OCI-LY7 (cell line): Measurements from ENCODE around the gene VWA5B1. TPM values are rescaled to one million over a fixed set of nuclear protein-coding genes. Genes with fewer than 3 reads are reported as not detected.

Source experiments
- BruUV-seq: library from RNA; stranded (reverse); fragments of 400-500 nt; replicated peaks from 2 replicates; lab custom pipeline; 2021; lab: Mats Ljungman, UMichigan
- CTCF ChIA-PET: fragments of 300-600 bp; sonication (Branson Sonifier 250); formaldehyde crosslinking; loops from one replicate; lab custom pipeline; 2022; ENCODE audit warnings: antibody characterized with exemption; ENCODE audit not compliant: unreplicated experiment; lab: Charles Lee
- POLR2A ChIA-PET: fragments of 300-600 bp; sonication (Branson Sonifier 250); formaldehyde crosslinking; loops from one replicate; lab custom pipeline; 2022; ENCODE audit warnings: antibody characterized with exemption; lab: Charles Lee
- DNase-seq: peaks from one replicate; pipeline ENCODE4 v3.0.0-alpha.2; 2015; ENCODE audit warnings: low spot score
- H2AFZ ChIP-seq: fragments of 200-600 bp; sonication (generic), shearing (Covaris generic); 2 replicates; pipeline ENCODE4 v1.6.1; 2014; ENCODE audit warnings: mild to moderate bottlenecking, antibody characterized with exemption, low read length, moderate library complexity
- H3K27ac ChIP-seq: fragments of 200-600 bp; sonication (generic); 2 replicates; pipeline ENCODE4 v1.5.1; 2014; ENCODE audit warnings: mixed run types, low read depth, mild to moderate bottlenecking, moderate library complexity, low read length, inconsistent platforms; ENCODE audit not compliant: poor library complexity, severe bottlenecking
- H3K36me3 ChIP-seq: fragments of 200-600 bp; sonication (generic); 2 replicates; pipeline ENCODE4 v1.6.1; 2014; ENCODE audit warnings: mild to moderate bottlenecking, antibody characterized with exemption, low read length, moderate library complexity, mixed read lengths; ENCODE audit not compliant: insufficient read depth
- H3K4me1 ChIP-seq: fragments of 200-600 bp; sonication (generic); 2 replicates; pipeline ENCODE4 v1.5.1; 2014; ENCODE audit warnings: mild to moderate bottlenecking, low read length; ENCODE audit not compliant: insufficient read depth, poor library complexity, severe bottlenecking
- H3K4me2 ChIP-seq: fragments of 200-600 bp; sonication (generic); 2 replicates; pipeline ENCODE4 v1.6.1; 2014; ENCODE audit warnings: mild to moderate bottlenecking, low read length
- H3K4me3 ChIP-seq: fragments of 200-600 bp; sonication (generic); 2 replicates; pipeline ENCODE4 v1.5.1; 2014; ENCODE audit warnings: mild to moderate bottlenecking, low read depth, low read length; ENCODE audit not compliant: poor library complexity, severe bottlenecking
- H3K79me2 ChIP-seq: fragments of 200-600 bp; sonication (generic); 2 replicates; pipeline ENCODE4 v1.6.1; 2016; ENCODE audit warnings: low read depth, mild to moderate bottlenecking, low read length, moderate library complexity, mixed read lengths; ENCODE audit not compliant: insufficient read depth
- H3K9me2 ChIP-seq: fragments of 200-600 bp; sonication (generic); 2 replicates; pipeline ENCODE4 v1.6.1; 2016; ENCODE audit warnings: mild to moderate bottlenecking, low read length, mixed read lengths; ENCODE audit not compliant: insufficient read depth
- H3K9me3 ChIP-seq: fragments of 200-600 bp; sonication (generic); 2 replicates; pipeline ENCODE4 v1.6.1; 2014; ENCODE audit warnings: mild to moderate bottlenecking, mixed run types, low read length, mixed read lengths
- H4K20me1 ChIP-seq: fragments of 200-600 bp; sonication (generic); 2 replicates; pipeline ENCODE4 v1.6.1; 2014; ENCODE audit warnings: mild to moderate bottlenecking, antibody characterized with exemption, low read length, moderate library complexity, mixed read lengths; ENCODE audit not compliant: insufficient read depth
- EZH2phosphoT487 ChIP-seq: fragments of 200-600 bp; sonication (generic); IDR thresholded peaks from 2 replicates; pipeline ENCODE4 v1.6.1; 2018; ENCODE audit warnings: low read depth, borderline replicate concordance, mild to moderate bottlenecking, mixed run types, antibody characterized with exemption, low read length, moderate library complexity, mixed read lengths
- intact Hi-C: fragments of 100-400 bp; cut with micrococcal nuclease; formaldehyde crosslinking; loops from one replicate; pipeline ENCODE4 v1.10.0; 2022; ENCODE audit not compliant: unreplicated experiment
- total RNA-seq, 2 experiments: library from RNA; depleted of rRNA in 1 of 2; stranded (reverse); fragments of >200 nt in 1 of 2; shearing (Covaris generic) in 1 of 2; gene quantifications; 2 replicates each; pipeline ENCODE4 v1.2.3, GENCODE V29; 2014 to 2022
- TF ChIP-seq, protein P1 (sequence below): fragments of 200-600 bp; sonication (generic); conservative IDR thresholded peaks from 2 replicates; pipeline ENCODE4 v1.5.1; 2014; ENCODE audit warnings: mild to moderate bottlenecking, antibody characterized with exemption, low read length, moderate library complexity, mixed read lengths

The VWA5B1 gene
- total RNA-seq, 2 experiments from 2014 or later = 0.19 to 0.25 TPM

DNA sequence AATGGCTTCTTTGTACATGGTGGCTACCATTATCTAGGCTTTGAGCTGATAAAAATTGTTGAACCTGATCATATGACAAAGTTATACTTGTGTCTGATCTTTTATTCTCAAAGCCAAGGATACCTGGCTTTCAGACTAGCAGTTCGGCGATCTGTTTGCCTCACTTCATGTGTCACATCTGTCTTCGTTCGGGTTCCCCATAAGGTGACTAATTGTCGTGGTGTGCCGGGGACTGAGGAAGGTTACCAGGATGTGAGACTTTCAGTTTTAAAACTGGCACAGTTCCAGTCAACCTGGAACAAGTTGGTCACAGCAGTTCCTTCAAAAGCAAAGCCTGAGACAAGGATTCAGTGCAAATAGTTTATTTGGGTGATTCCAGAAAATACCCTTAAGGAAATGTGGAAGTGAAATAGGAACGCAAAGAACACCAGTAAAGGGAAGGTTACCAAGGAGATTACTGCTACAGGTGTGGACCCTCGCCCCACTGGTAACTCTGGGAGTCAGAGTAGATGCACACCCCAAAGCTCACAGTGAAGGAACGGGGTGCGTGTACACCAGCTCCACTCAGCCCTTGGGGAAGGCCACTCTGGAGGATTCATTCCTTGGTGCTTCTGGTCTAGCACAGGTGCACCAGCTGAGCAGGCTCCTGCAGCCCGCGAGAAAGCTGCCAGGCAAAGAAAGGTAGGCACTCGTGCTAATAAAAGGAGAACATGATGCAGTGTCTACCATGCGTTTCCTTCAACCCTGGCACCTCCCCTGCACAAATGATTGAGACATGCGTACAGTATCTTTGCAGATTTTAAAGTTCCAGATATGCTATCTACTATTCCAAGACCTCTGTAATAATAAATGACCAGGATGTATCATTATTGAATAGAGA, 69.0 kb downstream of the VWA5B1 start:
- CTCF ChIA-PET = no interaction called here
- H3K36me3 ChIP-seq = no peaks in the 10 kb centered on the region
- H3K9me3 ChIP-seq = no peaks in the 10 kb centered on the region
- H3K9me2 ChIP-seq = no peaks in the 10 kb centered on the region
- peak overlapping the region; percentile 55 for H2AFZ ChIP-seq
- H3K4me3 ChIP-seq = peak overlapping the region; percentile 49
- peak overlapping the region; percentile 83 for H3K27ac ChIP-seq
- H4K20me1 ChIP-seq = no peaks in the 10 kb centered on the region
- H3K4me2 ChIP-seq = peak overlapping the region; percentile 80
- peak; percentile 82 for DNase-seq
- BruUV-seq = no TSS peak
- TF ChIP-seq EZH2phosphoT487 = no peak
- TF ChIP-seq, protein P1, sequence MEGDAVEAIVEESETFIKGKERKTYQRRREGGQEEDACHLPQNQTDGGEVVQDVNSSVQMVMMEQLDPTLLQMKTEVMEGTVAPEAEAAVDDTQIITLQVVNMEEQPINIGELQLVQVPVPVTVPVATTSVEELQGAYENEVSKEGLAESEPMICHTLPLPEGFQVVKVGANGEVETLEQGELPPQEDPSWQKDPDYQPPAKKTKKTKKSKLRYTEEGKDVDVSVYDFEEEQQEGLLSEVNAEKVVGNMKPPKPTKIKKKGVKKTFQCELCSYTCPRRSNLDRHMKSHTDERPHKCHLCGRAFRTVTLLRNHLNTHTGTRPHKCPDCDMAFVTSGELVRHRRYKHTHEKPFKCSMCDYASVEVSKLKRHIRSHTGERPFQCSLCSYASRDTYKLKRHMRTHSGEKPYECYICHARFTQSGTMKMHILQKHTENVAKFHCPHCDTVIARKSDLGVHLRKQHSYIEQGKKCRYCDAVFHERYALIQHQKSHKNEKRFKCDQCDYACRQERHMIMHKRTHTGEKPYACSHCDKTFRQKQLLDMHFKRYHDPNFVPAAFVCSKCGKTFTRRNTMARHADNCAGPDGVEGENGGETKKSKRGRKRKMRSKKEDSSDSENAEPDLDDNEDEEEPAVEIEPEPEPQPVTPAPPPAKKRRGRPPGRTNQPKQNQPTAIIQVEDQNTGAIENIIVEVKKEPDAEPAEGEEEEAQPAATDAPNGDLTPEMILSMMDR = no peak
- POLR2A ChIA-PET = interaction anchor here (0.7 to 2.4 kb wide), 6 partner anchors 24 to 132 kb away, joined by 3 to 6 read pairs (median 3); no protein-coding TSS in a partner anchor
- intact Hi-C loops = loop anchor here (1.0 to 2.0 kb wide), 7 partner anchors 16 to 146 kb away; no protein-coding TSS in a partner anchor
- peaks cover 48% of the 10 kb centered on the region for H3K4me1 ChIP-seq
- H3K79me2 ChIP-seq = no peaks in the 10 kb centered on the region

DNA sequence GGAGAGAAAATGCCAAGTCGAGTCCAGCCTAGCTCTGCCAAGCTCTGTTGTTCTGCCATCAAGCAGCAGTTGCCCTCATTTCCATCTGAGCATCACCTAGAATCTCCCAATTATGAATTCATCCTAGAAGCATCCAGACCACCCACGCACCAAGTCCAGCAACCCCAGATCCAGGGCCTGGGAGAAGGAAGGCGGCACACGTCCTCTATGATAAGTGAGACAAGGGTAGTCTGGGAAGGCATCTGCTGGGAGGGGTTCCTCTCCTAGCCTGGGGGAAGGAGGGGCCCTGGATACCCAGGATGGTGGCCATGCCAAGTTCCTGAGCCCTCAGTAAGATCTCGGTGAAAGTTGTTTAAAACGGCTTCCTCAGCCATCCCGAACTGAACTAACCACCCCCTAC, 70.7 kb downstream of the VWA5B1 start:
- Histone ChIP-seq H3K4me1 (peaks cover 48% of the 10 kb centered on the region), H3K79me2 (no peaks in the 10 kb centered on the region), H4K20me1 (no peaks in the 10 kb centered on the region), H3K9me2 (no peaks in the 10 kb centered on the region), H3K36me3 (no peaks in the 10 kb centered on the region), H3K9me3 (no peaks in the 10 kb centered on the region), H2AFZ (no peak overlapping the region), H3K4me2 (peak overlapping the region; percentile 80; the same call in 1 of the 2 replicates), H3K27ac (no peak overlapping the region), H3K4me3 (no peak overlapping the region)
- intact Hi-C loops = loop anchor here (1.0 to 2.0 kb wide), 3 partner anchors 15 to 69 kb away; no protein-coding TSS in a partner anchor
- no peak for TF ChIP-seq EZH2phosphoT487
- TF ChIP-seq, protein P1 = no peak
- DNase-seq = no peak
- BruUV-seq = no TSS peak
- POLR2A ChIA-PET = interaction anchor here (0.6 to 3.1 kb wide), 3 partner anchors 19 to 70 kb away, joined by 4 to 9 read pairs (median 6); no protein-coding TSS in a partner anchor
- CTCF ChIA-PET = interaction anchor here (0.6 to 2.2 kb wide), 13 partner anchors 11 to 146 kb away, joined by 3 to 9 read pairs (median 4); no protein-coding TSS in a partner anchor
